IMR-90 (cell line): ENCODE measurements around the gene ANTXR2.

Source experiments
- CHD1 ChIP-seq: IDR thresholded peaks from 2 replicates; pipeline ENCODE4 v1.6.1; 2012; ENCODE audit warnings: low read depth, low read length, improper control_type of control experiment
- FOS ChIP-seq: fragments of 150-350 bp; IDR thresholded peaks from 2 replicates; pipeline ENCODE4 v1.6.1; 2016; ENCODE audit warnings: low read depth, low read length
- MAFK ChIP-seq: IDR thresholded peaks from 2 replicates; pipeline ENCODE4 v1.6.1; 2012; ENCODE audit warnings: low read depth, low read length, improper control_type of control experiment
- POLR2A ChIP-seq: IDR thresholded peaks from 2 replicates; pipeline ENCODE4 v1.6.1; 2012; ENCODE audit warnings: mild to moderate bottlenecking, low read depth, low read length
- RFX5 ChIP-seq: IDR thresholded peaks from 2 replicates; pipeline ENCODE4 v1.8.0; 2012; ENCODE audit warnings: low read depth, mild to moderate bottlenecking, low read length, moderate library complexity
- SMC3 ChIP-seq: fragments of 150-350 bp; IDR thresholded peaks from 2 replicates; pipeline ENCODE4 v1.6.1; 2016; ENCODE audit warnings: low read depth, mild to moderate bottlenecking, antibody characterized with exemption, low read length, moderate library complexity
- TF ChIP-seq, protein P1 (sequence below): conservative IDR thresholded peaks from 2 replicates; pipeline ENCODE4 v1.5.1; 2012; ENCODE audit warnings: mild to moderate bottlenecking, low read depth, low read length, improper control_type of control experiment
- TF ChIP-seq, protein P2 (sequence below): fragments of 150-350 bp; IDR thresholded peaks from 2 replicates; pipeline ENCODE4 v1.6.1; 2017; ENCODE audit warnings: mild to moderate bottlenecking, antibody characterized with exemption, low read length, low read depth

DNA sequence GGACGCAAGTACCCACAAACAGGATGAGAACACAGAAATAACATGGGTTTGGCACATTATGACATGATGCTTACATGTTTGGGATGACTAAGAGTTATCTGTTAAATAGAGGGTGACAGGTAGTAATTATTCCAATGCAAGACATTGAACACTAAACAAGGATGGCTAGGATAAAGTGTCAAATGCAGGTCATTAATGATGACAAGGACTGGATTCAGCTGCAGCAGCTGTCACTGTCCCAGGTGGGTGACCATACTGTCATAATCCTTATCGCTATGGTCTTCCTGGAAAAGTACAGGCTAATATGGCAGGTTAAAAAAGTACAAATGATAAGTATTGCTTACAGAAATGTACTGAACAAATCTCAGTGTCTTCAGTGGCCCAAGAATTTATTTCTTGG, 123.9 kb downstream of the ANTXR2 start:
- no peak for TF ChIP-seq RFX5
- TF ChIP-seq, protein P1, sequence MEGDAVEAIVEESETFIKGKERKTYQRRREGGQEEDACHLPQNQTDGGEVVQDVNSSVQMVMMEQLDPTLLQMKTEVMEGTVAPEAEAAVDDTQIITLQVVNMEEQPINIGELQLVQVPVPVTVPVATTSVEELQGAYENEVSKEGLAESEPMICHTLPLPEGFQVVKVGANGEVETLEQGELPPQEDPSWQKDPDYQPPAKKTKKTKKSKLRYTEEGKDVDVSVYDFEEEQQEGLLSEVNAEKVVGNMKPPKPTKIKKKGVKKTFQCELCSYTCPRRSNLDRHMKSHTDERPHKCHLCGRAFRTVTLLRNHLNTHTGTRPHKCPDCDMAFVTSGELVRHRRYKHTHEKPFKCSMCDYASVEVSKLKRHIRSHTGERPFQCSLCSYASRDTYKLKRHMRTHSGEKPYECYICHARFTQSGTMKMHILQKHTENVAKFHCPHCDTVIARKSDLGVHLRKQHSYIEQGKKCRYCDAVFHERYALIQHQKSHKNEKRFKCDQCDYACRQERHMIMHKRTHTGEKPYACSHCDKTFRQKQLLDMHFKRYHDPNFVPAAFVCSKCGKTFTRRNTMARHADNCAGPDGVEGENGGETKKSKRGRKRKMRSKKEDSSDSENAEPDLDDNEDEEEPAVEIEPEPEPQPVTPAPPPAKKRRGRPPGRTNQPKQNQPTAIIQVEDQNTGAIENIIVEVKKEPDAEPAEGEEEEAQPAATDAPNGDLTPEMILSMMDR, result no peak
- TF ChIP-seq POLR2A, result no peak
- TF ChIP-seq FOS, result no peak
- no peak for TF ChIP-seq MAFK
- TF ChIP-seq, protein P2, sequence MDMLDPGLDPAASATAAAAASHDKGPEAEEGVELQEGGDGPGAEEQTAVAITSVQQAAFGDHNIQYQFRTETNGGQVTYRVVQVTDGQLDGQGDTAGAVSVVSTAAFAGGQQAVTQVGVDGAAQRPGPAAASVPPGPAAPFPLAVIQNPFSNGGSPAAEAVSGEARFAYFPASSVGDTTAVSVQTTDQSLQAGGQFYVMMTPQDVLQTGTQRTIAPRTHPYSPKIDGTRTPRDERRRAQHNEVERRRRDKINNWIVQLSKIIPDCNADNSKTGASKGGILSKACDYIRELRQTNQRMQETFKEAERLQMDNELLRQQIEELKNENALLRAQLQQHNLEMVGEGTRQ, result no peak
- no peak for TF ChIP-seq SMC3
- no peak for TF ChIP-seq CHD1
